H1 (cell line): ENCODE data around the gene CCDC82.

Experiments used
- FOSL1 ChIP-seq: IDR thresholded peaks from 2 replicates; pipeline ENCODE4 v1.6.1; 2011; ENCODE audit warnings: mild to moderate bottlenecking, low read depth, low read length, moderate library complexity; ENCODE audit not compliant: insufficient read depth
- RBBP5 ChIP-seq: IDR thresholded peaks from 2 replicates; pipeline ENCODE4 v1.7.1; 2012; ENCODE audit warnings: low read depth, mild to moderate bottlenecking, inconsistent platforms, low read length, moderate library complexity, borderline replicate concordance

- TF ChIP-seq RBBP5 (no peak), FOSL1 (no peak)
Observed at GRCh38 chr11:96306600-96306932, 83.1 kb downstream of the CCDC82 start.
